Hepatocyte (in vitro differentiated cells): ENCODE results near the gene TNK2.

ENCODE experiments used
- CTCF ChIP-seq: fragments of 200-600 bp; sonication (generic); IDR thresholded peaks from 2 replicates; pipeline ENCODE4 v1.5.1; 2016; ENCODE audit warnings: antibody characterized with exemption, mild to moderate bottlenecking; ENCODE audit not compliant: poor library complexity
- EZH2 ChIP-seq: fragments of 200-600 bp; sonication (generic); IDR thresholded peaks from 2 replicates; pipeline ENCODE4 v1.6.1; 2016; ENCODE audit warnings: antibody characterized with exemption, mild to moderate bottlenecking, borderline replicate concordance
- EZH2phosphoT487 ChIP-seq: fragments of 200-600 bp; sonication (generic); IDR thresholded peaks from one replicate; pipeline ENCODE4 v1.6.1; 2018; ENCODE audit warnings: antibody characterized with exemption, mild to moderate bottlenecking, low read depth, moderate library complexity; ENCODE audit not compliant: unreplicated experiment, severe bottlenecking

GRCh38 chr3:195825191-195825588 lies 83.2 kb downstream of the TNK2 start:
- no peak for TF ChIP-seq CTCF
- TF ChIP-seq EZH2 = no peak
- no peak for TF ChIP-seq EZH2phosphoT487
